ENCODE measurements around the gene PTPRK. TPM values are rescaled to one million over a fixed set of nuclear protein-coding genes. Genes with fewer than 3 reads are reported as not detected.

The PTPRK gene
- total and polyA plus RNA-seq, 2 donors (not counting 1 experiment from before 2014, with no cell fraction given): 16.2 to 18.7 TPM

- no peak overlapping the region for H3K4me3 ChIP-seq (ENCODE audit: control extremely low read depth in 1 of 5, extremely low read depth in 1 of 5, insufficient read depth in 1 of 5, low read depth in 2 of 5, low read length in 4 of 5)
- H3K4me2 ChIP-seq (replicated peaks; ENCODE audit: low read depth, low read length, poor library complexity, severe bottlenecking): no peak overlapping the region
- Mint-ChIP-seq H3K27ac (no peak overlapping the region), H3K27me3 (no peaks in the 10 kb centered on the region), H3K4me3 (no peak overlapping the region), H3K9me3 (ENCODE audit: insufficient read depth) (no peaks in the 10 kb centered on the region), H3K4me1 (no peaks in the 10 kb centered on the region)
- WGBS (ENCODE audit: insufficient coverage): 100% methylated on average over 2 of the region's 3 CpGs
- H3K4me1 ChIP-seq (ENCODE audit: control insufficient read depth in 2 of 2, insufficient read depth in 2 of 2, low read length in 2 of 2): no peaks in the 10 kb centered on the region
- H2AFZ ChIP-seq (ENCODE audit: insufficient read depth, low read depth, low read length, poor library complexity, severe bottlenecking): no peak overlapping the region
- no peaks in the 10 kb centered on the region for H3K27me3 ChIP-seq (replicated peaks in 1 of 4; ENCODE audit: control extremely low read depth in 1 of 4, control insufficient read depth in 3 of 4, insufficient read depth in 4 of 4, low read length in 3 of 4)
- H3K36me3 ChIP-seq (replicated peaks in 1 of 2; ENCODE audit: control extremely low read depth in 1 of 2, control insufficient read depth in 1 of 2, extremely low read depth in 1 of 2, insufficient read depth in 2 of 2, low read length in 1 of 2): no peaks in the 10 kb centered on the region
- H4K20me1 ChIP-seq (ENCODE audit: control insufficient read depth, insufficient read depth, low read length, poor library complexity, severe bottlenecking): no peaks in the 10 kb centered on the region
- POLR2A ChIA-PET: no interaction called here
- intact Hi-C loops (cut with micrococcal nuclease): no loop called here
- ATAC-seq (ENCODE audit: low read depth) (no peak), DNase-seq (no peak)
- no peak overlapping the region for H3K27ac ChIP-seq (ENCODE audit: low read length in 2 of 2)
- TF ChIP-seq EZH2 (IDR thresholded peaks at IDR 0.05; ENCODE audit: borderline replicate concordance, insufficient read depth, low read depth, low read length, poor library complexity, severe bottlenecking) (no peak), CTCF (IDR thresholded peaks at IDR 0.05) (no peak)
- CTCF ChIA-PET: no interaction called here
- H3K9me3 ChIP-seq (ENCODE audit: control extremely low read depth in 1 of 3, control insufficient read depth in 2 of 3, insufficient read depth in 1 of 3, low read length in 2 of 3): no peaks in the 10 kb centered on the region
- no peak overlapping the region for H3K9ac ChIP-seq (ENCODE audit: low read length)
- H3K79me2 ChIP-seq (ENCODE audit: control insufficient read depth, insufficient read depth, low read length): no peaks in the 10 kb centered on the region
Observed at GRCh38 chr6:128047989-128048388, 472.4 kb downstream of the PTPRK start.

- H3K4me1 ChIP-seq (ENCODE audit: control insufficient read depth in 2 of 2, insufficient read depth in 2 of 2, low read length in 2 of 2): no peaks in the 10 kb centered on the region
- no peak overlapping the region for H3K27ac ChIP-seq (ENCODE audit: low read length in 2 of 2)
- no peaks in the 10 kb centered on the region for H3K36me3 ChIP-seq (replicated peaks in 1 of 2; ENCODE audit: control extremely low read depth in 1 of 2, control insufficient read depth in 1 of 2, extremely low read depth in 1 of 2, insufficient read depth in 2 of 2, low read length in 1 of 2)
- H2AFZ ChIP-seq (ENCODE audit: insufficient read depth, low read depth, low read length, poor library complexity, severe bottlenecking): no peak overlapping the region
- DNase-seq (no peak), ATAC-seq (ENCODE audit: low read depth) (no peak)
- no peaks in the 10 kb centered on the region for H3K9me3 Mint-ChIP-seq (ENCODE audit: insufficient read depth)
- H3K4me3 Mint-ChIP-seq: no peak overlapping the region
- TF ChIP-seq EZH2 (IDR thresholded peaks at IDR 0.05; ENCODE audit: borderline replicate concordance, insufficient read depth, low read depth, low read length, poor library complexity, severe bottlenecking): no peak
- intact Hi-C loops (cut with micrococcal nuclease): no loop called here
- H3K79me2 ChIP-seq (ENCODE audit: control insufficient read depth, insufficient read depth, low read length): no peaks in the 10 kb centered on the region
- ChIA-PET POLR2A (no interaction called here), CTCF (no interaction called here)
- no peak overlapping the region for H3K27ac Mint-ChIP-seq
- H3K9me3 ChIP-seq (ENCODE audit: control extremely low read depth in 1 of 3, control insufficient read depth in 2 of 3, insufficient read depth in 1 of 3, low read length in 2 of 3): no peaks in the 10 kb centered on the region
- H3K27me3 Mint-ChIP-seq: no peaks in the 10 kb centered on the region
- no peaks in the 10 kb centered on the region for H3K4me1 Mint-ChIP-seq
- no peaks in the 10 kb centered on the region for H3K27me3 ChIP-seq (replicated peaks in 1 of 4; ENCODE audit: control extremely low read depth in 1 of 4, control insufficient read depth in 3 of 4, insufficient read depth in 4 of 4, low read length in 3 of 4)
- no peak overlapping the region for H3K4me2 ChIP-seq (replicated peaks; ENCODE audit: low read depth, low read length, poor library complexity, severe bottlenecking)
- no peak overlapping the region for H3K9ac ChIP-seq (ENCODE audit: low read length)
- no peaks in the 10 kb centered on the region for H4K20me1 ChIP-seq (ENCODE audit: control insufficient read depth, insufficient read depth, low read length, poor library complexity, severe bottlenecking)
- H3K4me3 ChIP-seq (ENCODE audit: control extremely low read depth in 1 of 5, extremely low read depth in 1 of 5, insufficient read depth in 1 of 5, low read depth in 2 of 5, low read length in 4 of 5): no peak overlapping the region
- WGBS (ENCODE audit: insufficient coverage): no CpG with 5 or more reads among the region's 1 CpG
Observed at GRCh38 chr6:128046033-128046432, 474.4 kb downstream of the PTPRK start.
